GM21526 (cell line): ENCODE measurements around the gene SMIM9.
"Not testable (repeated sequence)": the region's sequence is repeated elsewhere in the genome, so short reads cannot be mapped to it uniquely, and the experiment has no call there.

Experiments used
- ATAC-seq: cut with Tn5 transposase; IDR thresholded peaks from one replicate; pipeline ENCODE4 v1.9.1; 2021; ENCODE audit warnings: moderate library complexity; ENCODE audit not compliant: unreplicated experiment, low FRiP score

The SMIM9 gene

GRCh38 chrX:154834562-154834961 lies at the start of gene SMIM9:
SMIM9 (minus strand) TSS chrX:154834662; CDS start chrX:154830856, 3,806 bp downstream.
- no peak for ATAC-seq

DNA sequence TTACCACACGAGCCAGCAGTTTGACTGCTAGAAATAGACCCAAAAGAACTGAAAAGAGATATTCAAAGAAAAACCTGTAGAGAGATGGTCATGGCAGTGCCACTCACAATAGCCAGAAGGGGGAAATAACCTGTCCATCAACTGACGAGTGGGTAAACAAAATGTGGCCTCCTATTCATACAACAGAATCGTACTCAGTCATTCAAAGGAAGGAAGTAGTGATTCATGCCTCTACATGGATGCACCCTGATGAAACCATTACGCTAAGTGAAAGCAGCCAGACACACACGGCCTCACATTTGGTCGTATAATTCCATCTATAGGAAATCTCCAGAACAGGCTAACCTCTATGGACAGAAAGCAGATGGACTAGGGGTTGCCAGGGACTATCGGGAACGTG lies 49.6 kb upstream of the SMIM9 start:
- ATAC-seq = not testable (repeated sequence)

- no peak for ATAC-seq
Measured at GRCh38 chrX:154873329-154873728, 38.9 kb upstream of the SMIM9 start.

DNA sequence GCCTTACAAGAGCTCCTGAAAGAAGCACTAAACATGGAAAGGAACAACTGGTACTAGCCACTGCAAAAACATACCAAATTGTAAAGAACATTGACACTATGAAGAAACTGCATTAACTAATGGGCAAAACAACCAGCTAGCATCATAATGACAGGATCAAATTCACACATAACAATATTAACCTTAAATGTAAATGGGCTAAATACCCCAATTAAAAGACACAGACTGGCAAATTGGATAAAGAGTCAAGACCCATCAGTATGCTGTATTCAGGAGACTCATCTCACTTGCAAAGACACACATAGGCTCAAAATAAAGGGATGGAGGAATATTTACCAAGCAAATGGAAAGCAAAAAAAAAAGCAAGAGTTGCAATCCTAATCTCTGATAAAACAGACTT lies 34.1 kb upstream of the SMIM9 start:
- ATAC-seq = not testable (repeated sequence)

- ATAC-seq = no peak
Measured at GRCh38 chrX:154855256-154855655, 20.8 kb upstream of the SMIM9 start.

DNA sequence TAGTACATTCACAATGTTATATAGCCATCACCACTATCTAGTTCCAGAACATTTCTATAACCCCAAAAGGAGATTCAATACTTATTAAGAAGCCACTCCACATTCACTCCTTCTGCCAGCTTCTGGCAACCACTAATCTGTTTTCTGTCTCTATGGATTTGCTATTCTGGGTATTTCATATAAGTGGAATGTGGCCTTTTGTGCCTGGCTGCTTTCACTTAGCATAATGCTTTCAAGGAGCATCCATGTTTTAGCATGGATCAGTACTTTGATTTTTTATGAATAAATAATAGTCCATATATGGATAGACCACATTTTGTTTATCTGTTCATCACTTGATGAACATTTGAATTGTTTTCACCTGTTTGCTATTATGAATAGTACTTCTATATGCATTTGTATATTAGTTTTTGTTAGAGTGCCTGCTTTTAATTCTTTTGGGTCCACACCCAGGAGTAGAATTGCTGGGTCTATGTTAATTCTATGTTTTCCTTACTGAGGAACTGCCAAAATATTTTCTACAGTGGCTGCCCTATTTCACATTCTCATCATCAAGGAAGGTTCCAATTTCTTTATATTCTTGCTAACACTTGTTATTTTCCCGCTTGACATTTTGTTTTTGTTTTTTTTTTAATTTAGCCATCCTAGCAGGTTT lies 16.6 kb upstream of the SMIM9 start:
- no peak for ATAC-seq

DNA sequence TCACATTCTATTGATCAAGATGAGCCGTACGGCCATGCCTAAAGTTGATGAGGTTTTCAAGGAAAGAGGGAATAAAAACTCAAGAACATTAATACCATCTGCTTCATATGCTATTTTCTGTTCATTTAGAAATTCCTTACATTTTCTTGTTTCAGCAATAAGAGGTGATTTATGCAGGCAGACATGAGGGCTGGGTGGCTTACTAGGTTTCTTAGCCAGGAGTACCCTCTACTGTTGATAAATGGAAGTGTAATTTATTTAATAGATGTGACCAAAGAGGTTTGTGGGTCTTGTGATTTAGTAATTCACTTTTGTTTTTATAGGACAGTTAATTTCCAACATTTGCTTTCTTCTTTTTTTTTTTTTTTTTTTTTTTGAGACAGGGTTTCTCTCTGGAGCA lies 6.4 kb upstream of the SMIM9 start:
- no peak for ATAC-seq

- ATAC-seq = no peak
Measured at GRCh38 chrX:154836163-154836562, 1.7 kb upstream of the SMIM9 start.

DNA sequence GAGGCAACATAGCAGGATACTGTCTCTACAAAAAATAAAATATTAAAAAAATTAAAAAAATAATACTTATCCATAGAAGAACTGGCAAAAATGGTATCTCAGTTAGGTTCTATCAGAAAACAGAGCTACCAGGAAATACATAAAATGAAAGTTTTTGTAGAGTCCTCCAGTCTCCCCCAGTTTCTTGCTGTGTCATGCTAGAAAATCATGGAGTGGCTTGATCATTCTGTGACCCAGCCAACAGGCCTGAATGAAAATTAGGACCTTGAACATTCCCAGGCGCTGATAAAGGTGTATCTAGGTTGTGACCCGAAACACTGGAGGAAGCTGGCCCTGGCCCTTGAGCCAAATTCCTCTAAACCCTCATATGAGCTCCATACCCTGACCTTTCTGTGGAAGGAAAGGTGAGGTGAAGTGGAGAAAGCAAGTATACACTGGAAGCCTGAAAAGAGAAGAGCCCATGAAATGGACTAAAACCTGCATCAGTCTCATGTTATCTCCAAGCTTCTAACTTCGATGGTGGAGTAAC lies 652 bp downstream of the SMIM9 start:
- ATAC-seq = no peak

DNA sequence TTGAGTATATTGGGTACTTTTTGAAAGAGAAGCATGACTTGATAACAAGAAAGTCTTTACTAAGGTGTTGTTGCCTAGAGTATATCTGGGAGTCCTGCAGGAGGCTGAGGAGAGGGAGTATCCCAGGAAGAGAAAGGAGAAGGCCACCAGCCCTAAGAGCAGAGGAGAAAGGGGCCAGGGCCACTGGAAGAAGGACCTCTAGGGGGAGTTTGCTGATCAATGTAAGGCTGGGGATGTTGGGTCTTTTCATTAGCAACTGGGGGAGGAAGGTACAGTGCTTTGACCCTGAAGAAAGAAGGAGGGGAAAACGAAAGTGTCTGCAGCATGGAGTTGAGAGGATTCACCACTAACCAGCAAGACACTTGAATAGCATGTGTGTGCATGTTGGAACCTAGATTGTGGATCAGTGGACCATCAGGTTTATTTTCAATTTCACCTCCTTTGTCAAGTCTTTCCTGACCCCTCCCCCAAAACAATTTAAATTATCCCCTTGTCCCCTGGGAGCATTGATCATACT lies 4.5 kb downstream of the SMIM9 start:
- no peak for ATAC-seq

DNA sequence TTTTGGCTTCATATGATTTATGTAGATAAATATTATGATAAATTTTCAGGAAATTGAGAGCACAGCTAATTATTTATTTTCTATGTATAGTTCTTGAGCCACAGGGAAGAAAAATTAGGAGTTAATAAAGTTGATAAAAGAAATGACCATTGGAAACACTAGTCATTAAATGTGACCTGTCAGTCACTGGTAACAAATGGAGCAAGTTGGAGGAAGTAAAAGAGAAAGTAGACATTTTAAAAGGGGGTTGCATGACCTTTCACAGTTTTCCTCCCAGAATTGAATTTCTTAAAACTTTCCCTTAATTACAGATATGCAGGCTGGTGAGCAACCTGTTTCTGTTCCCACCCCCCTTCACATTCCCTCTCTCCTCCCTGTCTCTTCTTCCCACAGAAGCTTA lies 5.3 kb downstream of the SMIM9 start:
- ATAC-seq = no peak

DNA sequence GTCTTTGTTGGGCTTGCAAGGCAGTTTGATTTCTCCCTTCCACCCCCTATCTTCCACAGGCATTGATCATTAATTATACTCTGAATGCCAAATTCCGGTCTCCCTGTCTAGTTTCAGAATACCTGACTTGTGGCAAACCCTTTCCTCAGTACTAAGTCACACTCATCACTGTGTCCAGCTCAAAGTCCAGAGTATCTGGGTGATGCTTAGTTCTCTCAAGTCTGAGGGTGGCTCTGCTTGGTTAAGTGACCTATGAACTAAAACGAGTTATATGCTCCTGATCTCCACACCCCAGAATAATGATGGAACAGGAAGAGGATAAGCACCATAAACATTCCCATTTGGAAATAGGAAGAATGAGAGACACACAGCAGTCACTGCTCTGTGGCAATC lies 6.5 kb downstream of the SMIM9 start:
- no peak for ATAC-seq

GRCh38 chrX:154827194-154828015 lies 7.1 kb downstream of the SMIM9 start:
- ATAC-seq = peak; percentile 85

- not testable (repeated sequence) for ATAC-seq
Measured at GRCh38 chrX:154825586-154825985, 8.9 kb downstream of the SMIM9 start.

GRCh38 chrX:154824638-154825037 lies 9.8 kb downstream of the SMIM9 start:
- no peak for ATAC-seq

GRCh38 chrX:154822029-154822428 lies 12.4 kb downstream of the SMIM9 start:
- ATAC-seq = no peak

- no peak for ATAC-seq
Measured at GRCh38 chrX:154821523-154821922, 12.9 kb downstream of the SMIM9 start.

GRCh38 chrX:154819771-154820341 lies 14.6 kb downstream of the SMIM9 start:
- ATAC-seq = no peak

- no peak for ATAC-seq
Measured at GRCh38 chrX:154818916-154819770, 15.3 kb downstream of the SMIM9 start.

DNA sequence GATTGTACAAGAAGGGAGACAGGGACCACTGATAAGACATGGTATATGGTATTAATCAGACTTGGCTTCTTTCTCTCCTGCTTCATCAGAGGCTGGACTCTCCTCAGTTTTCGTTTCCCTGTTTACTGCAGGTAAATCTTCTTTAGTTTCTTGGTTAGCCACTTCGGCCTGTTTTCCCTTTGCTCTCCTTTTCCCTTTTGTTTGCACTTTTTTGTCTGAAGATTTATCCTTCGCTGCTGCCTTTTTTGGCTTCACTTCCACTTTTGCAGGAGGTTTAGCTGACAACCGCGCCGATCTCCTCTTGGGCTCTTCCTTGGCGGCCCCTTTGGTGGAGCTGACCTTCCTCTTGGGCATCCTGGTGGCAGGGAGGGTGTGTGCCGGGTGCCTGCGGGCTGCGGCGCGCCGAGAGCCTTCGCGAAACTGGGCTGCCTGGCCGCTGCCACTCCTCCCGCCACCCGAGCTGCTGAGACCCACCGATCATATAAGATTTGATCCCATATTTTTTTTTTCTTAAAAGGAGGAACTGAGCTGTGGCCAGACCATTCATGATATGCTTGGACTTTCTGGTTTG lies 17.3 kb downstream of the SMIM9 start:
- not testable (repeated sequence) for ATAC-seq
